ENCODE results near the gene MMP15. TPM values are rescaled to one million over a fixed set of nuclear protein-coding genes. Genes with fewer than 3 reads are reported as not detected.

The MMP15 gene
- total RNA-seq (10 to 100 TPM; 14.2 to 38.8 TPM), polyA plus RNA-seq (10 to 100 TPM in 1 of 2 donors, 1 to 10 TPM in 1; 7.0 to 28.7 TPM)

DNA sequence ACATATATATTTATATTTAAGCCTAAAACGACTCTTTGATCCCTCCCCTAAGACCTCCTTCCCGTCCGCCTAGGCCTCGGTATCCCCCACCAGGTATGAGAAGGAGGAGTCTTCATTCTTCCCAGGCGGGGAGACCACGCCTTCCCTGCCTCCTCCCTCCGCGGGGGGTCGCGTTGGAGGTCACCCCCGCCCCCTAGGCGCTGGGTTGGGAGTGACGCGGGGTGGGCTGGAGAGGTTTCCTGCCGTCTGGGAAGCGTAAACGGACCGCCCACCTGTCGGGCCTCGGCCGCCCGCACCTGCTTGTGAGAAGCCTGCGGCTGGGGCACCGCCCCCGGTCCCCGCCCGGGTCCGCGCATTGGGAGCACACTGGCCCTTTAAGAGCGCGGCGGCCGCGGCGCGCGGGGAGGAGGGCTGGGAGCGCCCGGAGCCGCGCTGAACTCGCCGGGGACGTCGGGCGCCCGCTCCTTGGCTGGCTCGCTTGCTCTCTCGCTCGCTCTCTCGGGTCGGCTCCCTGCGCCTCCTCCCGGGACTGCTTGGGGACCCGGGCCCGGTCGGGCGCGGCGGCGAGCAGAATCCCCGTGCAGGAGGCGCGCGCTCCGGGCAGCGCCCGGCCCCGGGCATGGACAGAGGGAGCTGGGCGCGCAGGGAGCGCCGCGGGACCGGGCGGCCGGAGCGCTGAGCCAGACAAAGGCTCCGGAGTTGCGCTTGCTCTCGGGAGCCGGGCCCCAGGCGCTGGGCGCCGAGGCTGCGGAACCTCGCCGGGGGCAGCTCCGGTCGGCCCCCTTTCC is at the start of gene MMP15:
Gene MMP15 (plus strand): TSS at position 404 of the 788 bp plus-strand sequence. CDS start 597 bp downstream, outside the sequence.
- H3K4me1 ChIP-seq (ENCODE audit: control insufficient read depth in 4 of 4, insufficient read depth in 4 of 4, low read length in 3 of 4): peaks cover 13 to 65% (median 54%) of the 10 kb centered on the region in 4 donors
- peaks cover 0 to 2% (median 0%) of the 10 kb centered on the region in 4 donors for H3K36me3 ChIP-seq (ENCODE audit: control insufficient read depth in 4 of 4, insufficient read depth in 3 of 4, low read depth in 1 of 4, low read length in 3 of 4)
- H3K9ac ChIP-seq (ENCODE audit: low read depth in 1 of 2, low read length in 2 of 2): peak within 1 kb of the TSS; percentile 32 to 72
- under 1% methylated on average over 90 of the region's 90 CpGs for WGBS
- peak within 1 kb of the TSS; percentile 56 to 78 for H3K27ac ChIP-seq (ENCODE audit: low read depth in 1 of 2, low read length in 2 of 2)
- DNase-seq (ENCODE audit: low spot score): peak; percentile 78
- no peaks in the 10 kb centered on the region for H3K27me3 ChIP-seq (ENCODE audit: control insufficient read depth in 4 of 4, insufficient read depth in 4 of 4, low read length in 3 of 4)
- TF ChIP-seq RAD21 (IDR thresholded peaks at IDR 0.05) (peak in 1 of 2 donors; percentile 33), GABPA (IDR thresholded peaks at IDR 0.05 in 1 of 2, conservative IDR thresholded peaks at IDR 0.05 in 1 of 2) (no peak), EGR1 (IDR thresholded peaks at IDR 0.05; ENCODE audit: low read depth in 2 of 2) (peak in 1 of 2 donors; percentile 15), RXRA (IDR thresholded peaks at IDR 0.05) (peak in 1 of 2 donors; percentile 16)
- H3K9me3 ChIP-seq (ENCODE audit: control insufficient read depth in 4 of 4, low read length in 3 of 4): no peaks in the 10 kb centered on the region
- H3K4me3 ChIP-seq (ENCODE audit: low read depth in 1 of 3, low read length in 3 of 3): peak within 1 kb of the TSS; percentile 78 to 82 (median 80)

DNA sequence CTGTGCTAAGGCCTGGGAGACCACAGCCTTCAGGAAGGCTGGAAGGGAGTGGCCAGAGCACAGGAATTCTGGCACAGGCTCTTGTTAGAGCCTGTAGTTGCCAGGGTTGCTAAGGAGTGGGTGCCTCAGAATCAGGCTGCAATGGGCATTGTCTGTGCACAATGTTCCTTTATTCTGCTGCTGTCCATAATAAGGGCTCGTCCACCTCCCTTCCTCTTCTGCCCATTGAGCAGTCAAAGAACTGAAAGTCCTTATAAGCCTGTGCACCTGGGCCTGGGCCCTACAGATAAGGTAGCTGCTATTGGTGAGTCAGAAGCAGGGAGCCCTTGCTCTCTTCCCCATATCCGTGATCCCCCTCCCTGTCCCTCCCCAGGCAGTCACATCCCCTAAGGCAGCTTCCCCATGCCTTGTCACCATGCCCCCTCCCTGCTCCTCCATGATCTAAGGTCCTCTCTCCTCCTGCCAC is 49.2 kb upstream of the MMP15 start:
- no peak overlapping the region for H3K9ac ChIP-seq (ENCODE audit: low read depth in 1 of 2, low read length in 2 of 2)
- 71% methylated on average over 2 of the region's 2 CpGs for WGBS
- TF ChIP-seq TAF1 (conservative IDR thresholded peaks at IDR 0.05) (no peak), HNF4A (conservative IDR thresholded peaks at IDR 0.05) (no peak), YY1 (IDR thresholded peaks at IDR 0.05) (no peak), HNF4G (IDR thresholded peaks at IDR 0.05) (no peak), FOXA1 (IDR thresholded peaks at IDR 0.05) (no peak), CTCF (IDR thresholded peaks at IDR 0.05; ENCODE audit: low read depth, low read length, missing input control) (no peak), JUND (IDR thresholded peaks at IDR 0.05) (no peak), NR2F2 (IDR thresholded peaks at IDR 0.05) (no peak), MAX (IDR thresholded peaks at IDR 0.05) (no peak), GABPA (IDR thresholded peaks at IDR 0.05 in 1 of 2, conservative IDR thresholded peaks at IDR 0.05 in 1 of 2) (no peak), RXRA (IDR thresholded peaks at IDR 0.05) (no peak), SP1 (IDR thresholded peaks at IDR 0.05) (no peak), RAD21 (IDR thresholded peaks at IDR 0.05) (no peak), EGR1 (IDR thresholded peaks at IDR 0.05; ENCODE audit: low read depth in 2 of 2) (no peak), FOXA2 (IDR thresholded peaks at IDR 0.05) (no peak)
- TF ChIP-seq, protein P1, sequence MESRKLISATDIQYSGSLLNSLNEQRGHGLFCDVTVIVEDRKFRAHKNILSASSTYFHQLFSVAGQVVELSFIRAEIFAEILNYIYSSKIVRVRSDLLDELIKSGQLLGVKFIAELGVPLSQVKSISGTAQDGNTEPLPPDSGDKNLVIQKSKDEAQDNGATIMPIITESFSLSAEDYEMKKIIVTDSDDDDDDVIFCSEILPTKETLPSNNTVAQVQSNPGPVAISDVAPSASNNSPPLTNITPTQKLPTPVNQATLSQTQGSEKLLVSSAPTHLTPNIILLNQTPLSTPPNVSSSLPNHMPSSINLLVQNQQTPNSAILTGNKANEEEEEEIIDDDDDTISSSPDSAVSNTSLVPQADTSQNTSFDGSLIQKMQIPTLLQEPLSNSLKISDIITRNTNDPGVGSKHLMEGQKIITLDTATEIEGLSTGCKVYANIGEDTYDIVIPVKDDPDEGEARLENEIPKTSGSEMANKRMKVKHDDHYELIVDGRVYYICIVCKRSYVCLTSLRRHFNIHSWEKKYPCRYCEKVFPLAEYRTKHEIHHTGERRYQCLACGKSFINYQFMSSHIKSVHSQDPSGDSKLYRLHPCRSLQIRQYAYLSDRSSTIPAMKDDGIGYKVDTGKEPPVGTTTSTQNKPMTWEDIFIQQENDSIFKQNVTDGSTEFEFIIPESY (IDR thresholded peaks at IDR 0.05): no peak
- TF ChIP-seq, protein P2, sequence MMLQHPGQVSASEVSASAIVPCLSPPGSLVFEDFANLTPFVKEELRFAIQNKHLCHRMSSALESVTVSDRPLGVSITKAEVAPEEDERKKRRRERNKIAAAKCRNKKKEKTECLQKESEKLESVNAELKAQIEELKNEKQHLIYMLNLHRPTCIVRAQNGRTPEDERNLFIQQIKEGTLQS (IDR thresholded peaks at IDR 0.05): no peak
- TF ChIP-seq, protein P3, sequence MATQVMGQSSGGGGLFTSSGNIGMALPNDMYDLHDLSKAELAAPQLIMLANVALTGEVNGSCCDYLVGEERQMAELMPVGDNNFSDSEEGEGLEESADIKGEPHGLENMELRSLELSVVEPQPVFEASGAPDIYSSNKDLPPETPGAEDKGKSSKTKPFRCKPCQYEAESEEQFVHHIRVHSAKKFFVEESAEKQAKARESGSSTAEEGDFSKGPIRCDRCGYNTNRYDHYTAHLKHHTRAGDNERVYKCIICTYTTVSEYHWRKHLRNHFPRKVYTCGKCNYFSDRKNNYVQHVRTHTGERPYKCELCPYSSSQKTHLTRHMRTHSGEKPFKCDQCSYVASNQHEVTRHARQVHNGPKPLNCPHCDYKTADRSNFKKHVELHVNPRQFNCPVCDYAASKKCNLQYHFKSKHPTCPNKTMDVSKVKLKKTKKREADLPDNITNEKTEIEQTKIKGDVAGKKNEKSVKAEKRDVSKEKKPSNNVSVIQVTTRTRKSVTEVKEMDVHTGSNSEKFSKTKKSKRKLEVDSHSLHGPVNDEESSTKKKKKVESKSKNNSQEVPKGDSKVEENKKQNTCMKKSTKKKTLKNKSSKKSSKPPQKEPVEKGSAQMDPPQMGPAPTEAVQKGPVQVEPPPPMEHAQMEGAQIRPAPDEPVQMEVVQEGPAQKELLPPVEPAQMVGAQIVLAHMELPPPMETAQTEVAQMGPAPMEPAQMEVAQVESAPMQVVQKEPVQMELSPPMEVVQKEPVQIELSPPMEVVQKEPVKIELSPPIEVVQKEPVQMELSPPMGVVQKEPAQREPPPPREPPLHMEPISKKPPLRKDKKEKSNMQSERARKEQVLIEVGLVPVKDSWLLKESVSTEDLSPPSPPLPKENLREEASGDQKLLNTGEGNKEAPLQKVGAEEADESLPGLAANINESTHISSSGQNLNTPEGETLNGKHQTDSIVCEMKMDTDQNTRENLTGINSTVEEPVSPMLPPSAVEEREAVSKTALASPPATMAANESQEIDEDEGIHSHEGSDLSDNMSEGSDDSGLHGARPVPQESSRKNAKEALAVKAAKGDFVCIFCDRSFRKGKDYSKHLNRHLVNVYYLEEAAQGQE (IDR thresholded peaks at IDR 0.05): no peak
- no peaks in the 10 kb centered on the region for H3K9me3 ChIP-seq (ENCODE audit: control insufficient read depth in 4 of 4, low read length in 3 of 4)
- H3K27me3 ChIP-seq (ENCODE audit: control insufficient read depth in 4 of 4, insufficient read depth in 4 of 4, low read length in 3 of 4): no peaks in the 10 kb centered on the region
- H3K4me3 ChIP-seq (ENCODE audit: low read depth in 1 of 3, low read length in 3 of 3): no peak overlapping the region
- DNase-seq (ENCODE audit: low spot score): no peak
- no peak overlapping the region for H3K27ac ChIP-seq (ENCODE audit: low read depth in 1 of 2, low read length in 2 of 2)
- no peaks in the 10 kb centered on the region for H3K36me3 ChIP-seq (ENCODE audit: control insufficient read depth in 4 of 4, insufficient read depth in 3 of 4, low read depth in 1 of 4, low read length in 3 of 4)
- no peaks in the 10 kb centered on the region for H3K4me1 ChIP-seq (ENCODE audit: control insufficient read depth in 4 of 4, insufficient read depth in 4 of 4, low read length in 3 of 4)

All from liver (tissue), 9 donors.